Right lobe of liver (tissue), 6 donors: ENCODE data around the gene SLC6A7. TPM values are rescaled to one million over a fixed set of nuclear protein-coding genes. Genes with fewer than 3 reads are reported as not detected.

Experiments
- ATAC-seq, 4 donors: fragments of 200-7000 bp; cut with Tn5 transposase; one replicate each; pipeline ENCODE4 v1.9.1; 2020; ENCODE audit warnings: mild to moderate bottlenecking in 4 of 4, moderate library complexity in 4 of 4
- DNase-seq, 3 donors: peaks; one replicate each; pipeline ENCODE4 v3.0.0-alpha.2; 2020
- H3K27ac ChIP-seq, 3 donors: fragments of 200-600 bp; one replicate each; pipeline ENCODE4 v1.8.0; 2022
- H3K27me3 ChIP-seq, 2 donors: fragments of 200-600 bp; one replicate each; pipeline ENCODE4 v1.8.0; 2022
- H3K36me3 ChIP-seq, 4 donors: fragments of 200-600 bp; sonication (generic) in 1 of 4; one replicate each; pipeline versions ENCODE4 v1.5.1 to v1.8.0; 2017 to 2022; ENCODE audit warnings: control low read depth in 1 of 4
- H3K4me1 ChIP-seq, 4 donors: fragments of 200-600 bp; sonication (generic) in 1 of 4; one replicate each; pipeline versions ENCODE4 v1.5.1 to v1.8.0; 2017 to 2022; ENCODE audit warnings: control low read depth in 1 of 4
- H3K4me3 ChIP-seq, 3 donors: fragments of 200-600 bp; one replicate each; pipeline ENCODE4 v1.8.0; 2022
- H3K9me3 ChIP-seq, 4 donors: fragments of 200-600 bp; sonication (generic) in 1 of 4; one replicate each; pipeline versions ENCODE4 v1.5.1 to v1.8.0; 2017 to 2022; ENCODE audit warnings: control low read depth in 1 of 4
- CTCF ChIP-seq, 4 donors: fragments of 200-600 bp in 3 of 4; fragments of 450-650 bp in 1 of 4; IDR thresholded peaks; one replicate each; pipeline versions ENCODE4 v1.5.1 to v1.8.0; 2016 to 2022; ENCODE audit warnings: antibody characterized with exemption in 4 of 4, mild to moderate bottlenecking in 2 of 4
- POLR2A ChIP-seq: fragments of 450-650 bp; IDR thresholded peaks from one replicate; pipeline ENCODE4 v1.6.1; 2017; ENCODE audit warnings: antibody characterized with exemption, mild to moderate bottlenecking
- WGBS: methylation state at CpG from one replicate; pipeline ENCODE4 v1.1.6; 2018; ENCODE audit warnings: low coverage, low lambda C conversion rate; ENCODE audit not compliant: insufficient coverage; ENCODE audit errors: missing lambda C conversion rate; 5-methylcytosine and 5-hydroxymethylcytosine counted together
- intact Hi-C, 2 donors: fragments of 100-400 bp; cut with DNase I; formaldehyde crosslinking; loops; one replicate each; pipeline versions ENCODE4 v1.11.2 to v1.14.1; 2022
- total RNA-seq, 6 experiments: library from RNA; depleted of rRNA in 2 of 6; stranded (reverse); fragments of >200 nt in 2 of 6; fragmentation: NEBNext Ultra II Directional in 3 of 6; extraction: Animal tissue kit (Norgen Biotek cat#: 25700) in 3 of 6; gene quantifications; one replicate each; pipeline versions ENCODE4 v1.1.0 to v1.2.4, GENCODE V29; 2016 to 2023
- donor health status: DM: no; HTN: yes; CAD: no.
- donor health status: DM: no; HTN: no; CAD: no.
- donor health status: DM: no; HTN: no; CAD: no.
- donor health status: DM: no; HTN: yes; CAD: no.
- donor health status: DM: no; HTN: yes; CAD: no.

SLC6A7 gene
- total RNA-seq, 6 experiments from 2014 or later: not detected

GRCh38 chr5:150184006-150184405 lies 5.9 kb upstream of the SLC6A7 start:
- TF ChIP-seq POLR2A (no peak), CTCF (IDR thresholded peaks at IDR 0.05) (no peak)
- H3K4me1 ChIP-seq: peaks cover 0 to 16% (median 7%) of the 10 kb centered on the region in 4 donors
- no peaks in the 10 kb centered on the region for H3K36me3 ChIP-seq
- H3K27me3 ChIP-seq: no peaks in the 10 kb centered on the region
- ATAC-seq: no peak
- intact Hi-C loops: no loop called here
- H3K27ac ChIP-seq: no peak overlapping the region
- 17% methylated on average over 1 of the region's 2 CpGs for WGBS
- no peak for DNase-seq
- H3K9me3 ChIP-seq: no peaks in the 10 kb centered on the region
- no peak overlapping the region for H3K4me3 ChIP-seq

- Histone ChIP-seq H3K27me3 (no peaks in the 10 kb centered on the region), H3K4me3 (no peak overlapping the region), H3K36me3 (no peaks in the 10 kb centered on the region), H3K4me1 (peaks cover 0 to 16% (median 7%) of the 10 kb centered on the region in 4 donors), H3K9me3 (no peaks in the 10 kb centered on the region), H3K27ac (peak overlapping the region in 2 of 3 donors; percentile 24 to 39)
- peak; percentile 62 to 90 (median 84) for DNase-seq
- intact Hi-C loops: no loop called here
- ATAC-seq: peak; percentile 93 to 96 (median 95)
- TF ChIP-seq POLR2A (no peak), CTCF (IDR thresholded peaks at IDR 0.05) (no peak)
- 38% methylated on average over 12 of the region's 12 CpGs for WGBS
These were observed 4.6 kb upstream of the SLC6A7 start for GRCh38 chr5:150184990-150185912.

- DNase-seq: no peak
- Histone ChIP-seq H3K4me3 (no peak overlapping the region), H3K4me1 (peaks cover 0 to 16% (median 7%) of the 10 kb centered on the region in 4 donors), H3K9me3 (no peaks in the 10 kb centered on the region), H3K27ac (no peak overlapping the region), H3K27me3 (no peaks in the 10 kb centered on the region), H3K36me3 (no peaks in the 10 kb centered on the region)
- TF ChIP-seq CTCF (IDR thresholded peaks at IDR 0.05) (no peak), POLR2A (no peak)
- intact Hi-C loops: no loop called here
- peak in 2 of 4 donors; percentile 7 to 46 for ATAC-seq
- WGBS: 90% methylated on average over 2 of the region's 8 CpGs
These were observed 3.7 kb upstream of the SLC6A7 start for GRCh38 chr5:150186137-150186536.

GRCh38 chr5:150186897-150187296 lies 3.0 kb upstream of the SLC6A7 start:
- no peak for TF ChIP-seq POLR2A
- no peak for TF ChIP-seq CTCF (IDR thresholded peaks at IDR 0.05)
- Histone ChIP-seq H3K27ac (no peak overlapping the region), H3K4me1 (peaks cover 0 to 16% (median 7%) of the 10 kb centered on the region in 4 donors), H3K9me3 (no peaks in the 10 kb centered on the region), H3K4me3 (no peak overlapping the region), H3K27me3 (no peaks in the 10 kb centered on the region), H3K36me3 (no peaks in the 10 kb centered on the region)
- no peak for DNase-seq
- intact Hi-C loops: no loop called here
- WGBS: 65% methylated on average over 3 of the region's 4 CpGs
- no peak for ATAC-seq
